Neural progenitor cell (in vitro differentiated cells): ENCODE measurements around the gene DPYD. TPM values are rescaled to one million over a fixed set of nuclear protein-coding genes. Genes with fewer than 3 reads are reported as not detected.

Experiments
- DNase-seq: peaks from one replicate; pipeline ENCODE4 v3.0.0-alpha.2; 2016; ENCODE audit warnings: low spot score
- H2AFZ ChIP-seq: fragments of 200-600 bp; sonication (generic); replicated peaks from 2 replicates; pipeline ENCODE4 v1.6.1; 2016; ENCODE audit warnings: antibody characterized with exemption
- H3F3A ChIP-seq: fragments of 200-600 bp; sonication (generic); 2 replicates; pipeline ENCODE4 v1.6.1; 2016; ENCODE audit warnings: antibody characterized with exemption, low read depth
- H3K27ac ChIP-seq: fragments of 200-600 bp; sonication (generic); 2 replicates; pipeline ENCODE4 v1.5.1; 2016; ENCODE audit warnings: mild to moderate bottlenecking
- H3K27me3 ChIP-seq: fragments of 200-600 bp; sonication (generic); 2 replicates; pipeline ENCODE4 v1.6.1; 2016; ENCODE audit warnings: mild to moderate bottlenecking, moderate library complexity
- H3K36me3 ChIP-seq: fragments of 200-600 bp; sonication (generic); 2 replicates; pipeline ENCODE4 v1.5.1; 2016
- H3K4me1 ChIP-seq: fragments of 200-600 bp; sonication (generic); 2 replicates; pipeline ENCODE4 v1.6.1; 2016; ENCODE audit warnings: mixed run types
- H3K4me2 ChIP-seq: fragments of 200-600 bp; sonication (generic); 2 replicates; pipeline ENCODE4 v1.6.1; 2016
- H3K4me3 ChIP-seq: fragments of 200-600 bp; sonication (generic); 2 replicates; pipeline ENCODE4 v1.5.1; 2016
- H3K79me2 ChIP-seq: fragments of 200-600 bp; sonication (generic); 2 replicates; pipeline ENCODE4 v1.6.1; 2016; ENCODE audit warnings: low read depth
- H3K9ac ChIP-seq: fragments of 200-600 bp; sonication (generic); 2 replicates; pipeline ENCODE4 v1.6.1; 2016
- H3K9me3 ChIP-seq: fragments of 200-600 bp; sonication (generic); 2 replicates; pipeline ENCODE4 v1.5.1; 2016; ENCODE audit warnings: low read depth
- H4K20me1 ChIP-seq: fragments of 200-600 bp; sonication (generic); 2 replicates; pipeline ENCODE4 v1.6.1; 2016; ENCODE audit warnings: low read depth
- H3K27ac Mint-ChIP-seq: 3 replicates; pipeline ENCODE4 v1.8.0; 2021; ENCODE audit warnings: mixed read lengths
- H3K27me3 Mint-ChIP-seq: 2 replicates; pipeline ENCODE4 v1.8.0; 2022; ENCODE audit warnings: low read depth, mild to moderate bottlenecking, inconsistent platforms, moderate library complexity, mixed read lengths; ENCODE audit not compliant: insufficient read depth
- H3K36me3 Mint-ChIP-seq: 3 replicates; pipeline ENCODE4 v1.8.0; 2021; ENCODE audit warnings: mixed read lengths
- H3K4me1 Mint-ChIP-seq: 3 replicates; pipeline ENCODE4 v1.8.0; 2021; ENCODE audit warnings: mixed read lengths
- H3K4me3 Mint-ChIP-seq: 3 replicates; pipeline ENCODE4 v1.8.0; 2021; ENCODE audit warnings: mild to moderate bottlenecking, moderate library complexity, mixed read lengths
- H3K9me3 Mint-ChIP-seq: 3 replicates; pipeline ENCODE4 v1.8.0; 2020; ENCODE audit warnings: mixed read lengths
- EZH2 ChIP-seq: fragments of 200-600 bp; sonication (generic); IDR thresholded peaks from 2 replicates; pipeline ENCODE4 v1.6.1; 2017; ENCODE audit warnings: antibody characterized with exemption, mild to moderate bottlenecking, moderate library complexity
- EZH2phosphoT487 ChIP-seq: fragments of 200-600 bp; sonication (generic); IDR thresholded peaks from 2 replicates; pipeline ENCODE4 v1.6.1; 2017; ENCODE audit warnings: antibody characterized with exemption
- total RNA-seq: library from RNA; depleted of rRNA; stranded (reverse); fragments of >200 nt; gene quantifications from 2 replicates; pipeline ENCODE4 v1.2.3, GENCODE V29; 2015; ENCODE audit warnings: low replicate concordance
- TF ChIP-seq, protein P1 (sequence below): fragments of 200-600 bp; sonication (generic); IDR thresholded peaks from 2 replicates; pipeline ENCODE4 v1.5.1; 2017; ENCODE audit warnings: antibody characterized with exemption, mild to moderate bottlenecking

Gene DPYD
- total RNA-seq, 1 donor from 2014 or later = 0.43 TPM

DNA sequence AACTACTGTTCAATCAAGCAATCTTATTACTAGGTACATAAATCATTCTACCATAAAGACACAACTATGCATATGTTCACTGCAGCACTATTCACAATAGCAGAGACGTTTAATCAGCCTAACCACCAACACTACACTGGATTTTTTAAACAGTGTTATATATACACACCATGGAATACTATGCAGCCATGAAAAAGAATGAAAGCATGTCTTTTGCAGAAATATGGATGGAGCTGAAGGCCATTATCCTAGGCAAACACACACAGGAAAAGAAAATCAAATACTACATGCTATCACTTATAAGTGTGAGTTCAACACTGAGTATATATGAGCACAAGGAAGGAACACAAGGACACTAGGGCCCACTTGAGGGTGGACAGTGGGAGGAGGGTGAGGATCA lies 159.2 kb downstream of the DPYD start:
- TF ChIP-seq EZH2 = no peak
- no peak for TF ChIP-seq EZH2phosphoT487
- TF ChIP-seq, protein P1, sequence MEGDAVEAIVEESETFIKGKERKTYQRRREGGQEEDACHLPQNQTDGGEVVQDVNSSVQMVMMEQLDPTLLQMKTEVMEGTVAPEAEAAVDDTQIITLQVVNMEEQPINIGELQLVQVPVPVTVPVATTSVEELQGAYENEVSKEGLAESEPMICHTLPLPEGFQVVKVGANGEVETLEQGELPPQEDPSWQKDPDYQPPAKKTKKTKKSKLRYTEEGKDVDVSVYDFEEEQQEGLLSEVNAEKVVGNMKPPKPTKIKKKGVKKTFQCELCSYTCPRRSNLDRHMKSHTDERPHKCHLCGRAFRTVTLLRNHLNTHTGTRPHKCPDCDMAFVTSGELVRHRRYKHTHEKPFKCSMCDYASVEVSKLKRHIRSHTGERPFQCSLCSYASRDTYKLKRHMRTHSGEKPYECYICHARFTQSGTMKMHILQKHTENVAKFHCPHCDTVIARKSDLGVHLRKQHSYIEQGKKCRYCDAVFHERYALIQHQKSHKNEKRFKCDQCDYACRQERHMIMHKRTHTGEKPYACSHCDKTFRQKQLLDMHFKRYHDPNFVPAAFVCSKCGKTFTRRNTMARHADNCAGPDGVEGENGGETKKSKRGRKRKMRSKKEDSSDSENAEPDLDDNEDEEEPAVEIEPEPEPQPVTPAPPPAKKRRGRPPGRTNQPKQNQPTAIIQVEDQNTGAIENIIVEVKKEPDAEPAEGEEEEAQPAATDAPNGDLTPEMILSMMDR = no peak
- Mint-ChIP-seq H3K36me3 (no peaks in the 10 kb centered on the region), H3K27me3 (no peaks in the 10 kb centered on the region), H3K27ac (no peak overlapping the region), H3K9me3 (no peaks in the 10 kb centered on the region), H3K4me1 (no peaks in the 10 kb centered on the region), H3K4me3 (no peak overlapping the region)
- no peak overlapping the region for H2AFZ ChIP-seq
- no peaks in the 10 kb centered on the region for H3F3A ChIP-seq
- H3K4me1 ChIP-seq = no peaks in the 10 kb centered on the region
- H3K36me3 ChIP-seq = no peaks in the 10 kb centered on the region
- no peaks in the 10 kb centered on the region for H4K20me1 ChIP-seq
- H3K79me2 ChIP-seq = no peaks in the 10 kb centered on the region
- H3K9ac ChIP-seq = no peak overlapping the region
- H3K4me2 ChIP-seq = no peak overlapping the region
- H3K27me3 ChIP-seq = no peaks in the 10 kb centered on the region
- H3K27ac ChIP-seq = no peak overlapping the region
- H3K9me3 ChIP-seq = no peaks in the 10 kb centered on the region
- DNase-seq = no peak
- no peak overlapping the region for H3K4me3 ChIP-seq

DNA sequence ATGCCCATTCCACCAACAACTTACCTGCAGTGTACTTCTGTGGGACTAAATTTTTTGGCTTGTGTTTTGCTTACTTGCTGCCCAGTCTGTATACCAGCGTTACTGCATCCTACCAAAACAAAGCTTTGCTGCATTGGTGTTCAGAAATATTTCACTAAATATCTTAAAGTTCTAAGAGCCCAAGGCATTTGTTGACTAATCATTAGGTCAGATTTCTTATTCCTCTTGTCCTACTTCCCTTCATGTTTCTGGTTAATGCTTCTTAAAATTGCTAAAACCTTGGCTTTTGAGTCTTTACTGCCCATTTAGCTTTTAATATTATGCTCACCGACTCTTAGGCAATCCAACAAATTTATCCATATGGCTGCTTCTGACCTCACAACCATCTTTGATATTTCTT lies 161.8 kb downstream of the DPYD start:
- Histone ChIP-seq H3K79me2 (no peaks in the 10 kb centered on the region), H3F3A (no peaks in the 10 kb centered on the region), H3K27ac (no peak overlapping the region), H2AFZ (no peak overlapping the region), H3K27me3 (no peaks in the 10 kb centered on the region), H3K4me3 (no peak overlapping the region), H3K4me1 (no peaks in the 10 kb centered on the region), H3K36me3 (no peaks in the 10 kb centered on the region), H3K9me3 (no peaks in the 10 kb centered on the region), H3K4me2 (no peak overlapping the region), H3K9ac (no peak overlapping the region), H4K20me1 (no peaks in the 10 kb centered on the region)
- Mint-ChIP-seq H3K4me3 (no peak overlapping the region), H3K9me3 (no peaks in the 10 kb centered on the region), H3K27ac (no peak overlapping the region), H3K4me1 (no peaks in the 10 kb centered on the region), H3K27me3 (no peaks in the 10 kb centered on the region), H3K36me3 (no peaks in the 10 kb centered on the region)
- no peak for DNase-seq
- no peak for TF ChIP-seq EZH2
- TF ChIP-seq, protein P1 = no peak
- TF ChIP-seq EZH2phosphoT487 = no peak

DNA sequence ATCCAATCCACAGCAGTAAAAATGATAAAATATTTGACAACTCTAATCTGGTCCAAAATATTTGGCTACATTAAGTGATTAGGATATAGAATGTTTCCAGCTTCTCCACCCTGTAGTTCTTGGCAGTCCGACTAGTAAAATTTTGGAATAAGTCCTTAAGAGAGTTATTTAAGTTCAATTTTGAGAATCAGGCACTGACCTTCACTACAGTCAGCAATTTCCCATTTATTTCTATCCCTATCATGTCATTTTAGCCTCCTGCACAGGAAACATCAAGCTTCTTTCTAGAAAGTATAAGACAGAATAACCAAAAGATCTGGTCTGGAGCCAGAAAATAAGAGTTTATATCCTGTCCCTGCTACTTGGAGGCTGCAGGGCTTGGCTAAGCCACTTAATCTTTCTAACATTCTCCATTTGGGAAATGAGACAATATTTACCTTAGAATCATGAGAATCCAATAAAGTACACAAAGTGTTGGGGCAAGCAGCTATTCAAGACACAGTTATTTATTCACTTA lies 162.2 kb downstream of the DPYD start:
- no peak overlapping the region for H3K9ac ChIP-seq
- no peak overlapping the region for H2AFZ ChIP-seq
- H3F3A ChIP-seq = no peaks in the 10 kb centered on the region
- H3K27ac Mint-ChIP-seq = no peak overlapping the region
- no peak for DNase-seq
- H3K36me3 ChIP-seq = no peaks in the 10 kb centered on the region
- no peak overlapping the region for H3K4me3 Mint-ChIP-seq
- H3K27me3 ChIP-seq = no peaks in the 10 kb centered on the region
- H3K9me3 Mint-ChIP-seq = no peaks in the 10 kb centered on the region
- no peaks in the 10 kb centered on the region for H3K4me1 ChIP-seq
- no peak overlapping the region for H3K27ac ChIP-seq
- H3K4me2 ChIP-seq = no peak overlapping the region
- H3K79me2 ChIP-seq = no peaks in the 10 kb centered on the region
- no peaks in the 10 kb centered on the region for H4K20me1 ChIP-seq
- TF ChIP-seq EZH2phosphoT487 (no peak), EZH2 (no peak)
- TF ChIP-seq, protein P1 = no peak
- H3K4me1 Mint-ChIP-seq = no peaks in the 10 kb centered on the region
- no peak overlapping the region for H3K4me3 ChIP-seq
- H3K9me3 ChIP-seq = no peaks in the 10 kb centered on the region
- no peaks in the 10 kb centered on the region for H3K27me3 Mint-ChIP-seq
- H3K36me3 Mint-ChIP-seq = no peaks in the 10 kb centered on the region
